ENCODE results near the gene MED27.

MED27 gene

GRCh38 chr9:131835151-131835910 is 244.3 kb downstream of the MED27 start:
- DNase-seq (ENCODE audit: low spot score): no peak

- DNase-seq (ENCODE audit: low spot score): no peak
Observed at GRCh38 chr9:131834721-131835120, 244.9 kb downstream of the MED27 start.

- DNase-seq (ENCODE audit: low spot score): no peak
Observed at GRCh38 chr9:131833906-131834305, 245.8 kb downstream of the MED27 start.

GRCh38 chr9:131833083-131833482 is 246.6 kb downstream of the MED27 start:
- no peak for DNase-seq (ENCODE audit: low spot score)

DNA sequence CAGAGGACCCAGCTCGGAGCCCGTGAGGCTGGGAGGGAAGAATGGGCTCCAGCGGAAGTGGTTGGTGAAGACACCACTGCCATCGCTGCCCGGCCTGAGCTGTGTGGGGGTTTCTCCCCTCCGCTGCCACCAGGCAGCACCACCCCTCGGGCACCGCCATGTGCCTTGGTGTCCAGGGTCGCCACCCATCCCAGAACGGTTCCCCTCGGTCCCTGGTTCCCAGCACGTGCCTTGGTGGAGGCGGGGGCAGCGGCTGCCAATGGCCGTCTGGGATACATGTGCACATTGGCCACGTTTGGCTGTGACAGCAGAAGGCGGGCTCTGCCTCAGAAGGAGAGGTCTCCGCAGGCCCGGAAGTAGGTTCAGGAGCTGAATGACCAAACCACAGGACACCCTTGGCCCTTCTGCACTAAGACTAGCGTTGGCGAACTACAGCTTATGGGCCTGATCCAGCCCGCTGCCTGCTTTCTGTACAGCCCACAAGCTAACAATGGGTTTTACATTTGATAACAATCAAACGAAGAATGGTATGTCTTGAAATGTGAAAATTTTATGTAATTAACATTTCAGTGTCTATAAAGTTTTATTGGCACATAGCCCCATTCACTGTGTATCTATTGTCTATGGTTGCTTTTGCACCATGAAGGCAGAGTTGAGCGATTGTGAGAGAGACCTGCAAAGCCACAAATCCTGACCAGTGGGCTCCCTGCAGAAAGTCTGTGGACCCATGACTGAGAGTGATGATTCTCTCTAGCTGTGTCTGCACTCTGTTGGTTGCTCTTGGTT is 248.1 kb downstream of the MED27 start:
- DNase-seq (ENCODE audit: low spot score): no peak

DNA sequence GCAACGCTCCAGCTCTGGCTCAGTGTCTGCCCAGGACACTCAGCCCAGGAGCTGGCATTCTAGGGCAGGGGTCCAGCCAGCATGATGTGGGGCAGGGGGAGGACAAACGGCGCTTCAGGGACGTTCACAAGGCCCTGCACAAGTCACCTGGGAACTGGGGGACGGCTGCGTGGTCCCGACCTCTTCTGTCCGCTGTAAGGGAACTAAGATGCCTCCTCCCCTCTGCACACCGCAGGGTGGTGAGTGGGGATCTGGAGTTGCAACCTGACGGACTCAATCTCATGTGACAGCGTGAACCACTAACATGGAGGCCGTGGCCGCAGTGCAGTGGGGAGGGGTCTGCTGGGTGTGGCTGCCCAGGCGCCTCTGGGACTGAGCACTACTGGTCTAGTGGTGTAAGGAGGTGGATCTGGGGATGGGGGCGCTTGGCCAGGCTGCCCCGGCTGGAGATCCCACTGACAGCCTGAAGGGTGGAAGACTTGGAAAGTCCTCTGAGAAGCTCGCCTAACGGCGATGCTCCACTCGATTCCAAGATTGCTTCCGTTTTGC is 251.8 kb downstream of the MED27 start:
- DNase-seq (ENCODE audit: low spot score): no peak

- DNase-seq (ENCODE audit: low spot score): no peak
Observed at GRCh38 chr9:131826966-131827525, 252.6 kb downstream of the MED27 start.

DNA sequence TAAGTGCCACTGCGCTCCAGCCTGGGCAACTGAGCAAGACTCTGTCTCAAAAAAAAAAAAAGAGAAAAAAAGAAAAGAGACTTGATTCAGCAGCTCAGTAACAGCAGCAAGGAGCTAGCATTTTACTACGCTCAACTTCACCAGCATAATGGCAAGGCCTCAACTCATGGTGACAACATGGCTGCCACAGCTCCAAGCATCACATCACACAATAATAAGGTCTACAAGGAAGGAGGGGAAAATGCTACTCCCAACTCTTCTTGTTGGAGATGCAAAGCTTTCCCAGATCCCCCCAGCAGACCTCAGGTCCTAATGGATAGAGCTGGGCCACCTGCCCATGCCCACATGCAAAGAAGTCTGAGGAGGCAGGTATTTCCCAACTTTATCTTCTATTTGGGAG is 253.6 kb downstream of the MED27 start:
- no peak for DNase-seq (ENCODE audit: low spot score)

DNA sequence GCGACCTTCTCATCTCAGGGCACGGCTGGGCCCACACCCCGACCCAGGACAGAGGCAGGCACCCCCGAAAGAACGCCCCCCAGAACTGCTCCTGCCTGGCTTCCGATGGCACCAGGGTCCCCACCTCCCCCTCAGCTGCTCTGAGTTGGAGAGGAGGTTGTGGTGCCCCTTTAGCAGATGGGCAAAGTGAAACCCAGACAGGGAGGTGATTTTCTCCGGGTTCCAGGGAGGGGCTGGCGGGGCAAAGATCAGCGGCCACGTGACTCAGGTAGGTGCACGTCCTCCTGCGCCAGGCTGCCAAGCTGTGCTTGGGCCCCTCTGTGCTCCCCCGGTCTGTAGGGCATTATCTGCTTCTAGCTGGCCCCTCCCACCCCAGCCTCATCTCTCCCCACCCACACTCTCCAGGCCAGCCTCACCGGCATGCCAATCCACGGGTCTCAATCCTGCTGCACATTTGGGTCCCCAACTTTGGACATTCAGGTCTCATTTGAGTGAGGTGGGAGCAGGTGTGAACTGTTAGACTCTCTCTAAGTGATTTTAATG is 254.6 kb downstream of the MED27 start:
- no peak for DNase-seq (ENCODE audit: low spot score)

DNA sequence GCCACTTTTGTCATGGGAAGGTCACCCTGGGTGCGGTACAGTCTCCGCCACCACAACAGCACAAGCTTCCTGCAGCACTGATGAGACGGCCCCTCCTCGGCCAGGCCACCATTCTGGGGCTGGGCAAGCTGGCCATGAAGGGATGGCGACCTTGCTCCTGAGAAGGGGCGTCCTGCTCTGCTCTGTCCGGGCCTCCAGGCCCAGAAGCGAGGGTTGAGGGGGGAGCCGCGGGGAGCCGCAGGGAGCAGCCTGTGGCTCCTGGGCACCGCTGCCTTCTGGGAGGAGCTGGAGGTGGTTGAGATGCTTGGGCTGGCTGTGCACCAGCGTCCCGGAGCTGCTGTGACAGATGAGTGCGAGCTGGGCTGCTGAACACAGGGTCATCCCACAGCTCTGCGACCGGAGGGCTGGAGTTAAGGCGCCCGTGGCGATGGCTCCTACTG is 255.5 kb downstream of the MED27 start:
- no peak for DNase-seq (ENCODE audit: low spot score)

DNA sequence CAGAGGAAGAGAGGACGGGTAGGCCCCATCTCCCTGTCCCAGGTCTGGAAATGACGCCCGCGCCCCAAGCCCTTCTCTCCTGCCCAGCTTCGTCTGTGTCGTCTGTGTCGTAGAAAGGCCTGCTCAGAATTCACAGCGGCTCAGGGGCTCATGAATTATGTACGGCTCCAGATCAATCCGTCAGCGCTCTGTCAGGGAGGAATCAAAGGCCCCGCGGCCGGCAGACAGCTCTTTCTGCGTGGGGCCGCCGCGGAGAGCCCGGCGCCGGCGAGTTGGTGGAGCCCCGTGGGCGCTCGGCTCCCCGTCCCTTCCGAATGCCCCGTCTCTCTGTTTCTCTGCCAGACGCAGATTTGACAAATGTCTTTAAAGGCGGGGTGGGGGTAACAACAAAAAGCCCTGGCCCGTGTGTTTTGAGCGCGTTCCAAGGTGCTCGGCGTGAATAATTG is 255.9 kb downstream of the MED27 start:
- no peak for DNase-seq (ENCODE audit: low spot score)

- no peak for DNase-seq (ENCODE audit: low spot score)
Observed at GRCh38 chr9:131818089-131818488, 261.6 kb downstream of the MED27 start.

DNA sequence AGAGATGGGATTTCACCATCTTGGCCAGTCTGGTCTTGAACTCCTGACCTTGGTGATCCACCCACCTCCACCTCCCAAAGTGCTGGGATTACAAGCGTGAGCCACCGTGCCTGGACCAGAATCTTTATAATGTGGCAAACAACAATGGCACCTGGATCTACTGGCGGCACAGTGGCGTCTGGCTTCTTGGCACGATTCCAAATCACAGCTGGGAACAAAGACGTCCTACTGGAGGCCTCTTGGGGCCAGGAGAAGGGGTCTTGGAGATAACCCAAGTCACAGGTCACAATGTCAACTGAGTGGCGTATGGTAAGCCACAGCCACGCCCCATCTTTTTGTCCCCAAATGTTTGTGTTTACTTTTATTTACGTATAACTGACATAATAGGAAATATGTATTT is 262.0 kb downstream of the MED27 start:
- DNase-seq (ENCODE audit: low spot score): no peak

GRCh38 chr9:131817073-131817472 is 262.6 kb downstream of the MED27 start:
- DNase-seq (ENCODE audit: low spot score): no peak

DNA sequence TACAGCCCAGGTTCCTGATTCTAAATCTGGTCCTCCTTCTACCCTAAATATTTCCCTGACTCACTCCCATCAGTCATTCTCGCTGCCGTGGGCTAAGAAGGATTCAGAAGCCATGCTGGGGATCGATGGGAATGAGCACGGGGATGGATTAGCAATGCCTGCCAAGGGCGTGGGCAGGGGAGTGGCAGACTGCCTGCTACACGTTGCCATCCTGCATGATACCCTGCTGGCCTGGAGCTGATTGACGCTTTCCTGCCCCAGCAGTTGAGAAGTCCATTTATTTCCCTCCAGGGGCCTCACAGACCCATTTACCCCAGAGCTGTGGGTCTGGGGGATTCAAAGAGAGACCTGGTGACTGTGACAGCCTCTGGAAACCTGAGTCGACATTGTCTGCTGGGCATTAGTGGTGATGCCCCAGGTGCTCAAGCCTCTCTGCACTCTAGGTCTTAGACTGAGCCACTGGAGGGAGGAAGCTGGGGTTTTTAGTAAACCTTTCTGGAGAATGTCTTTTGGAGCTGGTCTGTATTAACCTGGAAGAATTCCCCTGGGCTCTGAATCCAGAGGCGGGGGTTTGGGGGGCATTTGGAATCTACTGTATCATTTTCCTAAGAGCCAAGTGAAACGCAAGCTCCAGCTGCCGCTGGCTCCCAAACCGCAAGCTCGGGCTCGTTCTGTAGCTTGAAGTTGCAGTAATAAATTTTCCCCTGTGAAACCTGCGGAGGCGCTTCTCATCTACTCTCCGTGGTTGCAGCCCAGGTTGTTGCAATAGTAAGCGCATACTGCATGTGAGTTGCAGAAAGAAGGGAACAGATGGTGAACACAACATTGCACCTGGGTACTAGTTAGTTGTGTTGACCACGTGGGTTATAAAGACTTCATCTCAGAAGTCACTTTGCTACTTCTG is 263.4 kb downstream of the MED27 start:
- no peak for DNase-seq (ENCODE audit: low spot score)

GRCh38 chr9:131814707-131815106 is 265.0 kb downstream of the MED27 start:
- no peak for DNase-seq (ENCODE audit: low spot score)

DNA sequence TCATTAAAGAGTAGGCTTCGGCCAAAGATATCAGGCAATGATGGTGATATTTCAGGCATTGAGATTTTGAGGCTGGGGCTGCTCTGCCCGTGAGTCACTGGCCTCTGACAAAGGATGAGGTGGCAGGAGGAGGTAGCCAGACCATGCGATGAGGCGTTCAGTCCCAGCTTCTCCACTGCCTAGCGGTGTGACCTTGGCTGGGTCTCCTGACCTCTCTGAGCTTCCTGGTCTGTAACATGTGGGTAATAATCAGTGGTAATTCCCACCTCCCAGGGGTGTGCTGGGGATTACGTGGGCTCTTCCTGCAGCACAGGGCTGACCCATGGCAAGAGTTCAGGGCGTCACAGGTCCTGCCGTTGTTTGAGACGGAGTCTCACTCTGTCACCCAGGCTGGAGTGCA is 266.6 kb downstream of the MED27 start:
- DNase-seq (ENCODE audit: low spot score): no peak

DNA sequence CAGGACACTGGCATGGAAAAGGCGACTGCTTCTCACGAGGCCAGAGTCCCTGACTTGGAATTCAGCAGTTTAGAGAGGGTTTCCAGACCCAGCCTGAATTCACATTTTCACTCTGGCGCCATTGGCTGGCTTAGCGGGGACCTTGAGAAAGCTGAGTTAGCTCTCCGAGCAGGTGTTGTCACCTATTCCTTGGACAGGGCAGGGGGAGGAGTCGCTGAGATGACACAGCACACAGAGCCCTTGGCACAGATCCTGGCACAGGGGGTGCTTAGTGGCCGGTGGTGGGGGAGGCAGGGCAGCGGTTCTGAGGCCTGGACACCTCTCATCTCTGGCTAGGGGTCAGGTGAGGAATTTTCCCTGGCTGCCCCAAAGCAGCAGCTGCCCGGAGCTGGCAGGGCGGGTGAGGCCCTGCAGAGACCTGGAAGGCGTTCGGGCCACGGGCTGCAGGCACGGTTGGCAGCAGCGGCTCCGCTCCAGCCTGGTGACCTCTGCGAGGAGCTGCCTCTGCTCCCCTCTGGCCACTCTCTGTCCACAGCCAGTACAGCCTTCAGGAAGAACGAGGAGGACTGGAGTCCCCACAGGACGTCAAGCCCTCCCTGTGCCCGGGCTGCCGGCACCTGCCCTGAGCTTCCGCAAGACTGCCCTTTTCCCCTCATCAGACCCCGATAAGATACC is 267.4 kb downstream of the MED27 start:
- no peak for DNase-seq (ENCODE audit: low spot score)

DNA sequence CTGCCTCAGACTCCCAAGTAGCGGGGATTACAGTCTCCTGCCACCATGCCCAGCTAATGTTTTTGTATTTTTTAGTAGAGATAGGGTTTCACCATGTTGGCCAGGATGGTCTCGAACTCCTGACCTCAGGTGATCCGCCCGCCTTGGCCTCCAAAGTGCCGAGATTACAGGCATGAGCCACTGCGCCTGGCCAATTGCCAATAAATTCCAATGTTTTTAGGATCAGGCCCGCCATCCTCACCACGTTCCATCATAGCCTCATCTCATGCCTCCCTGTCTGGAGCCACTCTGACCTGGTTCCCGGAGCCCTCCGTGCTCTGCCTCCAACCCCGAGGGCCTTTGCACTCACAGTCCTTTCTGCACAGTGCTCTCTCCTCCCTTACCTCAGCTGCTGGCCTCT is 268.3 kb downstream of the MED27 start:
- DNase-seq (ENCODE audit: low spot score): no peak

DNA sequence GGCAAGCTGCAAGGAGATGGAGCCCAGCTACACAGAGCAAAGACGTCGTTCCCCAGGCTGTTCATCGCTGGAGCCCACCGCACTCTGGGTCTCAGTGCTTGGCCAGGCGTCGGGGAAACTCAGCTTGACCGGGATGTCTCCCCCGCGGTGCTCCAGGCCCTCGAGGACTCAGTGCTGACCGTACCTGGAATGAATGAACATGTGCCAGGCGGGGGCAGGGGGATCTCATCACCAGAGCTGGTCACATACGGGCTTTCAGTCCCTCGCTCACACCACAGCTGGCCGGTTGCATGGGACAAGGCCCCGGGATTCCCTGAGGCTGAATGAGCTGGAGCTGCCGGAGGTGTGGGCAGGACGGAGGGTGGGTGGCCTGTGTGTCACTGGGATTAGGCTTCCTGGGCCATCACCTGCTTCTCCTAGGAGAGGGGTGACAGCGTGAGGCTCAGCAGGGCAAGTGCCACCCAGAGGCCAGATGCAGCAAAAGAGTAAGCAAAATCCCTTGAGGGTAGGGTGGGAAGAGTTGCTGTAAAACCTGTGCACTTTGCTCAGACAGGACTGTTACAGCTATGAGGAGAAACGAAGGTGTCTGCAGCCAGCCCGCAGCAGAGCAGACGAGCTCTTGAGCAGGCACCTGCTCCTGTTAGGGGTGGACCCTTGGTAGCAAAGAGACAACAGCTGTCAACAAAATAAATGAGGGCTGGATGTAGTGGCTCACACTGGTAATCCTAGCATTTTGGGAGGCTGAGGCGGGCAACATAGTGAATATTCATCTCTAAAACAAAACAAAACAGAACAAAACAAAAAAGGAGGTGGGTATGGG is 269.1 kb downstream of the MED27 start:
- DNase-seq (ENCODE audit: low spot score): no peak

Measured in iPS-NIHi11 (cell line).